ENCODE measurements around the gene SPPL2B.

SPPL2B gene

GRCh38 chr19:2317756-2318155, 10.7 kb upstream of the SPPL2B start (continued):
- TF ChIP-seq CSRNP3 (CRISPR knock-in tag; IDR thresholded peaks at IDR 0.05) (no peak), CSDC2 (CRISPR knock-in tag; IDR thresholded peaks at IDR 0.05) (no peak), POU6F1 (CRISPR knock-in tag; IDR thresholded peaks at IDR 0.05; ENCODE audit: borderline replicate concordance, low read depth) (no peak), ESRRG (CRISPR knock-in tag; IDR thresholded peaks at IDR 0.05) (no peak), ZNF70 (CRISPR knock-in tag; IDR thresholded peaks at IDR 0.05) (no peak), ZFP3 (CRISPR knock-in tag; IDR thresholded peaks at IDR 0.05) (no peak)

- no peak for TF ChIP-seq TSHZ2 (CRISPR knock-in tag; IDR thresholded peaks at IDR 0.05)
- no peak for TF ChIP-seq PPARA (CRISPR knock-in tag; IDR thresholded peaks at IDR 0.05; ENCODE audit: borderline replicate concordance)
- TF ChIP-seq SNAI2 (CRISPR knock-in tag; IDR thresholded peaks at IDR 0.05), result no peak
- no peak for TF ChIP-seq ZNF70 (CRISPR knock-in tag; IDR thresholded peaks at IDR 0.05)
- TF ChIP-seq ISL1 (CRISPR knock-in tag; IDR thresholded peaks at IDR 0.05), result no peak
These were observed 9.6 kb upstream of the SPPL2B start for GRCh38 chr19:2318923-2319322.

GRCh38 chr19:2319551-2319950, 8.9 kb upstream of the SPPL2B start:
- TF ChIP-seq CSDC2 (CRISPR knock-in tag; IDR thresholded peaks at IDR 0.05) (no peak), TOX (CRISPR knock-in tag; IDR thresholded peaks at IDR 0.05; ENCODE audit: borderline replicate concordance) (no peak), ESRRG (CRISPR knock-in tag; IDR thresholded peaks at IDR 0.05) (no peak), ISL1 (CRISPR knock-in tag; IDR thresholded peaks at IDR 0.05) (no peak), ZC3H10 (CRISPR knock-in tag; IDR thresholded peaks at IDR 0.05) (no peak), BACH2 (CRISPR knock-in tag; IDR thresholded peaks at IDR 0.05; ENCODE audit: borderline replicate concordance) (no peak), PATZ1 (CRISPR knock-in tag; IDR thresholded peaks at IDR 0.05; ENCODE audit: borderline replicate concordance) (no peak), TSHZ2 (CRISPR knock-in tag; IDR thresholded peaks at IDR 0.05) (no peak), POU6F1 (CRISPR knock-in tag; IDR thresholded peaks at IDR 0.05; ENCODE audit: borderline replicate concordance, low read depth) (no peak), ZFP30 (CRISPR knock-in tag; IDR thresholded peaks at IDR 0.05) (no peak), CSRNP3 (CRISPR knock-in tag; IDR thresholded peaks at IDR 0.05) (no peak), GLIS3 (CRISPR knock-in tag; IDR thresholded peaks at IDR 0.05) (no peak), ARNTL (CRISPR knock-in tag; IDR thresholded peaks at IDR 0.05; ENCODE audit: borderline replicate concordance, low read depth) (no peak)
- no peak for ATAC-seq

More at GRCh38 chr19:2318923-2319322, 9.6 kb upstream of the SPPL2B start:
- no peak for ATAC-seq

Data from SK-N-SH treated with all-trans-retinoic acid at 6 μM for 48 hours (cell line).